Cardiac muscle cell (in vitro differentiated cells and primary cell): Measurements from ENCODE around the gene MGAT4B. TPM values are rescaled to one million over a fixed set of nuclear protein-coding genes. Genes with fewer than 3 reads are reported as not detected.

ENCODE experiments used
- DNase-seq, 2 donors: peaks; one replicate each; pipeline versions ENCODE4 v3.0.0 to v3.0.0-alpha.2; 2010 to 2017; ENCODE audit warnings: low read depth in 1 of 2, low spot score in 1 of 2
- H3K27ac ChIP-seq: fragments of 200-600 bp; sonication (generic); 2 replicates; pipeline ENCODE4 v1.5.1; 2016
- H3K27me3 ChIP-seq: fragments of 200-600 bp; sonication (generic); 2 replicates; pipeline ENCODE4 v1.6.0; 2016; ENCODE audit warnings: control low read depth
- H3K36me3 ChIP-seq: fragments of 200-600 bp; sonication (generic); 2 replicates; pipeline ENCODE4 v1.5.1; 2016; ENCODE audit warnings: control low read depth
- H3K4me1 ChIP-seq: fragments of 200-600 bp; sonication (generic); 2 replicates; pipeline ENCODE4 v1.8.1; 2017; ENCODE audit warnings: low read depth, mild to moderate bottlenecking, mixed run types
- H3K4me3 ChIP-seq: fragments of 200-600 bp; sonication (generic); 2 replicates; pipeline ENCODE4 v1.5.1; 2016; ENCODE audit warnings: mild to moderate bottlenecking
- H3K9me3 ChIP-seq: fragments of 200-600 bp; sonication (generic); 2 replicates; pipeline ENCODE4 v1.5.1; 2017; ENCODE audit warnings: low read depth, mild to moderate bottlenecking, control low read depth
- polyA plus RNA-seq: library from polyadenylated mRNA; unstranded; fragments of >200 nt; fragmentation: Nextera tagmentation; extraction: Ambion mirVana; gene quantifications from 2 replicates; pipeline ENCODE4 v1.2.1, GENCODE V29; 2016
- total RNA-seq: library from RNA; depleted of rRNA; stranded (reverse); fragments of >200 nt; gene quantifications from 2 replicates; pipeline ENCODE4 v1.2.3, GENCODE V29; 2016
- TF ChIP-seq, protein P1 (sequence below): IDR thresholded peaks from 2 replicates; pipeline ENCODE4 v1.5.1; 2012; ENCODE audit warnings: low read depth, mild to moderate bottlenecking, low read length

MGAT4B gene
- total and polyA plus RNA-seq, 2 experiments from 2014 or later = 184 to 192 TPM

DNA sequence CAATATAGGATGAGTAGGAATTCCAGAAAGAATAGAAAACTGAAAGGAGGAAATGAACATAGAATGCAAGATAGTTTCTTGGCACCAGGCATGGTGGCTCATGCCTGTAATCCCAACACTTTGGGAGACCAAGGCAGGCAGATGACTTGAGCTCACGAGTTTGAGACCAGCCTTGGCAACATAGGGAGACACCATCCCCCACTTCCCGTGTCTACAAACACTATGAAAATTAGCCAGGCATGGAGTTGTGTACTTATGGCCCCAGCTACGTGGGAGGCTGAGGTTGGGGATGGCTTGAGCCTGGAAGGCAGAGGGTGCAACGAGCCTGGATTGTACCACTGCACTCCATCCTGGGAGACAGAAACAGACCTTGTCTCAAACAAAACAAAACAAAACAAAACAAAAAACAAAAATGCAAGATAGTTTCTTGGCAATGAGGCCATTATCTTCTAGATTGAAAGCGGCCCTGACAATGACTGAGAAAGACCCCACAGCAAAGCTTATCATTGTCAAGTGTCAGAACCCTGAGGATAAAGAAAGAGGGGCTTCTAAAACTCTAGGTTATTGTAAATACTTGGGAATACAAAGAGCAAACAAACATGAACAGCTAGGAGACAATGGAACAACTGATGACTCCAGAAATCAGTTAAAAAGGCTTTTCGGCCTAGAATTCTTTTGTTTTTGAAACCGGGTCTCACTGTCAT is 23.2 kb upstream of the MGAT4B start:
- H3K36me3 ChIP-seq = peaks cover 55% of the 10 kb centered on the region
- no peak overlapping the region for H3K4me3 ChIP-seq
- no peak for DNase-seq
- TF ChIP-seq, protein P1, sequence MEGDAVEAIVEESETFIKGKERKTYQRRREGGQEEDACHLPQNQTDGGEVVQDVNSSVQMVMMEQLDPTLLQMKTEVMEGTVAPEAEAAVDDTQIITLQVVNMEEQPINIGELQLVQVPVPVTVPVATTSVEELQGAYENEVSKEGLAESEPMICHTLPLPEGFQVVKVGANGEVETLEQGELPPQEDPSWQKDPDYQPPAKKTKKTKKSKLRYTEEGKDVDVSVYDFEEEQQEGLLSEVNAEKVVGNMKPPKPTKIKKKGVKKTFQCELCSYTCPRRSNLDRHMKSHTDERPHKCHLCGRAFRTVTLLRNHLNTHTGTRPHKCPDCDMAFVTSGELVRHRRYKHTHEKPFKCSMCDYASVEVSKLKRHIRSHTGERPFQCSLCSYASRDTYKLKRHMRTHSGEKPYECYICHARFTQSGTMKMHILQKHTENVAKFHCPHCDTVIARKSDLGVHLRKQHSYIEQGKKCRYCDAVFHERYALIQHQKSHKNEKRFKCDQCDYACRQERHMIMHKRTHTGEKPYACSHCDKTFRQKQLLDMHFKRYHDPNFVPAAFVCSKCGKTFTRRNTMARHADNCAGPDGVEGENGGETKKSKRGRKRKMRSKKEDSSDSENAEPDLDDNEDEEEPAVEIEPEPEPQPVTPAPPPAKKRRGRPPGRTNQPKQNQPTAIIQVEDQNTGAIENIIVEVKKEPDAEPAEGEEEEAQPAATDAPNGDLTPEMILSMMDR = no peak
- H3K9me3 ChIP-seq = no peaks in the 10 kb centered on the region
- no peak overlapping the region for H3K27ac ChIP-seq
- H3K27me3 ChIP-seq = no peaks in the 10 kb centered on the region
- H3K4me1 ChIP-seq = no peaks in the 10 kb centered on the region

DNA sequence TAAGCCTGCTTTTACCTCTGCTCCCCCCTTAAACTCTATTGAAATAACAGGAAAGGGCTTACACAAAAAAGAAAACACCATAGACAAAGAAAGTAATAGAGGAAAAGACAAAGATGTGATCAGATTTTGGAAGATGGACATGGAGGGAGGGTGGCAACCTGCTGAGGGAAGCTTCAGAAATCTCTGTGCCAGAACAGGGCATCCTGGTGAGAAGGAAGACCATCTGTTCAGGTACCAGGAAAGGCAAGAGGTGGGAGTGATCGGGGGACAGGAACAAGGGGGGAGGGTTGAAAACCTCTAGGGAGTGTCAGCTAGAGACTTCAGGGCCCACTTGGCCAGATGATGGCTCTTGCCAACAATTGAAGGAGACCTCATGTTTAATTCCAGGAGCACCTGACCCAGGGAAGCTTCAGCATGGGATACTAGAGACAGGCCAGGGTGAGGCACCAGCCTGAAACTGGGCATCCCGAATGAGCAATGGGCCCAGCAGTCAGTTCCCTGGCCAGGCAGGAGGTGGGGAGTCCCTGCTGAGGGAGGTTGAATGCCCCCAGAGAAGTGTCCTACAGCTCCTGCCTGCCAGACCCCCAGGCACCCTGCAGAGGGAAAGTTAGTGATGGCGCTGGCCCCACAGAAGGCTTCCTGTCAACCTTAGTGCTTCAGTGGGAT is 22.2 kb upstream of the MGAT4B start:
- no peak overlapping the region for H3K27ac ChIP-seq
- DNase-seq = no peak
- no peaks in the 10 kb centered on the region for H3K9me3 ChIP-seq
- no peaks in the 10 kb centered on the region for H3K27me3 ChIP-seq
- H3K4me3 ChIP-seq = no peak overlapping the region
- H3K4me1 ChIP-seq = no peaks in the 10 kb centered on the region
- TF ChIP-seq, protein P1 = no peak
- peaks cover 64% of the 10 kb centered on the region for H3K36me3 ChIP-seq

DNA sequence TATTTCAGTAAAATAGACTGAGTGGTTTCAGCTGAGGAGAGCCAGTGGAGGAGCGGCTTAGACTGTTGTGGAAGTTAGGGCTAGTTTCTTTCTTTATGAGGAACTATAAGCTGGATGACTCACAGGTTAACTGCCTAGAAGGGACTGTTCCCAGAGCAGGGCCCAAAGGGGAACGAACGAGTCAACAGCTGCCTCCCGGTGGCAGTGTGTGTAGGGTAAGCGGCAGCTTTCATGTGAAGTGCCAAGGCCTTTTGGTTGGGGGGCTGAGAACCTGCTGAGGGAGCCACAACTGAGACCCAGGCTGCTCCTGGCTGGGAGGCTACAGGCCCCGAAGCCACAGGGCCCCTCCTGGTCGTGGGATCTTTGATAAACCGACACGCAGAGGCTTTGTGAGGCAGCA is 21.0 kb upstream of the MGAT4B start:
- TF ChIP-seq, protein P1 = no peak
- Histone ChIP-seq H3K27me3 (no peaks in the 10 kb centered on the region), H3K27ac (peak overlapping the region; percentile 6), H3K4me3 (no peak overlapping the region), H3K36me3 (peaks cover 56% of the 10 kb centered on the region), H3K4me1 (no peaks in the 10 kb centered on the region), H3K9me3 (no peaks in the 10 kb centered on the region)
- no peak for DNase-seq

DNA sequence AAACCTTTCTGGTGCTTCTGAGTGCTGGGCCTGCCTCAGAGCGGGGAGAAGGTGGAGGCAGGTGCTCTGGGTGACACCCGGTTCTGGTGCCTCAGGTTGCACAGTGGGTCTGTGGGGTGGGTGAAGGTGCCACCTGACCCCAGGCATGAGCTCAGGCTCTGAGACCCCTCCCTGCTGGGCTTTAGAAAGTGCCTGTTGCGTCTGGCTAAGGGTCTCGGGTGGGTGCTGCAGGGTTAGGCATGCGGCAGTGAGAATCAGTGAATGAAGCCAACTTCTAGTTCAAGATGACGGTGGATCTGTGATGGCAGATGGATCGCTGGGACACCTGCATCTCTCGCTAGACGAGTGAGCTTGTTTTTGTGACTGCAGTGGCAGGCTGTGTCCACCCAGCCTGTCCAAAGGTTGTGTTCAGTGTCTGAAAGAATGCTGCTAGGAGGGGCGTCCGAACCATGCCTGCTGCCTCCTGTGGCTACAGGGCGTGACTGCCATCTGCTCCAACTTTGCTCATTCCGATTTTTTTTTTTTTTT is 19.1 kb upstream of the MGAT4B start:
- Histone ChIP-seq H3K27me3 (no peaks in the 10 kb centered on the region), H3K36me3 (peaks cover 47% of the 10 kb centered on the region), H3K4me1 (peaks cover 8% of the 10 kb centered on the region), H3K9me3 (no peaks in the 10 kb centered on the region), H3K27ac (no peak overlapping the region), H3K4me3 (no peak overlapping the region)
- DNase-seq = no peak
- TF ChIP-seq, protein P1 = no peak

DNA sequence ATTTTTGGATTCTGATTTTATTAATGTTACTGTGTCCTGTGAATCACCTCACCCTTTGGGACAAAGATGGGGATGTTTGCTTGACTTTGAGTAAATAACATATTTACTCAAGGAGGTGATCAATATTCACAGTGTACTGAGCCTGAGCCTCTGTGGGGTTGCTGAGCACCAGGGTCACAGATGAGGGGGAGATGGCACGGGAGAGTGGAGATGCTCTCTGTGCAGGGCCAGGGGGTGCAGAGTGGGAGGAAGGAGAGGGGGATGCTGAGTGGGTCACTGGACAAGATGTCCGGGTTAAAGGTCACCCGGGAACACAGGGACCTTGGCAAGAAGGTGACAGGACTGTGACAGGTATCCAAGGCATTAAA is 18.1 kb upstream of the MGAT4B start:
- TF ChIP-seq, protein P1 = no peak
- no peak overlapping the region for H3K27ac ChIP-seq
- H3K27me3 ChIP-seq = no peaks in the 10 kb centered on the region
- no peak for DNase-seq
- peaks cover 42% of the 10 kb centered on the region for H3K36me3 ChIP-seq
- H3K4me3 ChIP-seq = no peak overlapping the region
- H3K9me3 ChIP-seq = no peaks in the 10 kb centered on the region
- peaks cover 13% of the 10 kb centered on the region for H3K4me1 ChIP-seq
